ENCODE data around the gene SNX8.

DNA sequence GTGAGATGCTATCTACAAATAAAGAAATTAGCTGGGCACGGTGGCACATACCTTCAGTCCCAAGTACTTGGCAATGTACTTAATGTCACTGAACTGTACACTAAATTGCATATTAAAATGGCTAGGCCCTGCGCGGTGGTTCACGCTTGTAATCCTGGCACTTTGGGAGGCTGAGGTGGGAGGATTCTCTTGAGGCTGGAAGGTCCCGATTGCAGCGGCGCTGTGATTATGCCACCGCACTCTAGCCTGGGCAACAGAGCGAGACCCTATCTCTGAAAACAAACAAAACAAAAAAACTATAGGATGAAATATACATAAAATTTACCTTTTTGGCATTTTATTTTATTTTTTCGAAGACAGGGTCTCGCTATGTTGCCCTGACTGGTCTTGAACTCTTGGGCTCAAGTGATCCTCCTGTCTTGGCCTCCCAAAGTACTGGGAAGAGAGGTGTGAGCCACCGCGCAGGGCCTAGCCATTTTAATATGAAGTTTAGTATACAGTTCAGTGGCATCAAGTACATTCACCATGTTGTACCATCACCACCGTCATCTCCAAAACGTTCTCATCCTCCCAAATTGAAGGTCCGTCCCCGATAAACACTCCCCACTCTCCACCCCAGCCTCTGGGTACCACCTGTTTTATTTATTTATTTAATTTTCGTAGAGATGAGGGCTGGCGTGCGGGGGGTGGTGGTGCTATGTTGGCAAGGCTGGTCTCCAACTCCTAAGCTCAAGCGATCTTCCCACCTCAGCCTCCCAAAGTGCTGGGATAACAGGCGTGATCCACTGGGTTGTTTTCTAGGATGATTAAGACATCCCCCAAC lies 39.1 kb upstream of the SNX8 start:
- TF ChIP-seq EZH2phosphoT487 (IDR thresholded peaks at IDR 0.05; ENCODE audit: low read depth, severe bottlenecking, unreplicated experiment) (no peak), EZH2 (IDR thresholded peaks at IDR 0.05; ENCODE audit: borderline replicate concordance) (no peak)
- TF ChIP-seq, protein P1, sequence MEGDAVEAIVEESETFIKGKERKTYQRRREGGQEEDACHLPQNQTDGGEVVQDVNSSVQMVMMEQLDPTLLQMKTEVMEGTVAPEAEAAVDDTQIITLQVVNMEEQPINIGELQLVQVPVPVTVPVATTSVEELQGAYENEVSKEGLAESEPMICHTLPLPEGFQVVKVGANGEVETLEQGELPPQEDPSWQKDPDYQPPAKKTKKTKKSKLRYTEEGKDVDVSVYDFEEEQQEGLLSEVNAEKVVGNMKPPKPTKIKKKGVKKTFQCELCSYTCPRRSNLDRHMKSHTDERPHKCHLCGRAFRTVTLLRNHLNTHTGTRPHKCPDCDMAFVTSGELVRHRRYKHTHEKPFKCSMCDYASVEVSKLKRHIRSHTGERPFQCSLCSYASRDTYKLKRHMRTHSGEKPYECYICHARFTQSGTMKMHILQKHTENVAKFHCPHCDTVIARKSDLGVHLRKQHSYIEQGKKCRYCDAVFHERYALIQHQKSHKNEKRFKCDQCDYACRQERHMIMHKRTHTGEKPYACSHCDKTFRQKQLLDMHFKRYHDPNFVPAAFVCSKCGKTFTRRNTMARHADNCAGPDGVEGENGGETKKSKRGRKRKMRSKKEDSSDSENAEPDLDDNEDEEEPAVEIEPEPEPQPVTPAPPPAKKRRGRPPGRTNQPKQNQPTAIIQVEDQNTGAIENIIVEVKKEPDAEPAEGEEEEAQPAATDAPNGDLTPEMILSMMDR (IDR thresholded peaks at IDR 0.05; ENCODE audit: poor library complexity) = no peak

Data from hepatocyte (in vitro differentiated cells).